ENCODE results near the gene PARD3. TPM values are rescaled to one million over a fixed set of nuclear protein-coding genes. Genes with fewer than 3 reads are reported as not detected.

Gene PARD3
- polyA plus RNA-seq, 5 donors: 38.0 to 53.5 (median 46.6) TPM

DNA sequence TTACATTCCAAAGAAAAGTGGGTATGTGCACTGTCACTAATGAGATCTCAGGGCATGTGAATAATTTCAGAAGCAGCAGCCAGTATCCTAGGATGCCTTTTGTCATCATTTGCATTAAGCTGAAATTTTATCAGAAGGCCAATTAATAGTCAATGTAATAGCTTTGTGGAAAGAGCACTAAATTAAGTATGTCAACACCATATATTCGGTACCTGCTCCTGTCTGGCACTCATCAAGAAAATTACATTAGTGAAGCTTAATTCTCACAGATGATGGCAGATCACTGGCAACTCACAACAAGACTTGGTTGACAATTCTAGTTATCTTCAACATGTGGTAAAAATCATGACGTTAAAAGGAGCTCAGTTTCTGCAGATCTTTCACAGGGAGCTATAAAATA, 271.4 kb downstream of the PARD3 start:
- DNase-seq: no peak

GRCh38 chr10:34540492-34540891, 274.6 kb downstream of the PARD3 start:
- no peak for DNase-seq

DNA sequence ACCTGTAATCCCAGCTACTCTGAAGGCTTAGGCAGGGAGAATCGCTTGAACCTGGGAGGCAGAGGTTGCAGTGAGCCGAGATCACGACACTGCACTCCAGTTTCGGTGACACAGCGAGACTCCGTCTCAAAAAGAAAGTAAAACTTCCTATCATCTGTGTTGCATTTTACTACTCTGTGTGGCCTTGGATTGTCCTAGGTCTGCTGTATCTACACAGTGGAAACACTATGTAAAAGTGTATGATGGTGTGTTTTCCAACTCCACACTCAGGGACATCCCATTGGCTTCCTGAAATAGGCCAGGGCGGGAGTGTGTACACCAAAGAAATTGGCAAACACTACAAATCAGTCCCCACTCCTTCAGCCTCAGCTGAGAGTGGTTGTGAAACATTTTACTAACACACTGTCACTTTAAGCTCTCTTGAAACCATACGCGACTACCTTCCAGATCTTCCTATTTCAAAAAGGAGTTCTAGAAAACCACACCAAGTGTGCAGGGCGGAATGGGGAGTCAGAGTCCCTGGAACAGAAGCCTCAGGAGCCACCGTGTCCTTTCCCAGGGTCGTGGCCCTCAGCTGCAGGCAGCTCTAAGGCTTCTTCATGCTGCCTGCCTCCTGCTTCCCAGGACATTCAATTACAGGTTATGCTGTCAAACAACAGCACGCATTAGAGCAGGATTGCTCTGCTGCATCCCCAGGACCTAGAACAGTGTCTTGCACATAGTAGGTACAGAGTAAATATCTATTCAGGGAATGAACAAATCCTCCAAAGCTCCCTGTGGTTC, 275.4 kb downstream of the PARD3 start:
- peak; percentile 71 to 77 for DNase-seq

DNA sequence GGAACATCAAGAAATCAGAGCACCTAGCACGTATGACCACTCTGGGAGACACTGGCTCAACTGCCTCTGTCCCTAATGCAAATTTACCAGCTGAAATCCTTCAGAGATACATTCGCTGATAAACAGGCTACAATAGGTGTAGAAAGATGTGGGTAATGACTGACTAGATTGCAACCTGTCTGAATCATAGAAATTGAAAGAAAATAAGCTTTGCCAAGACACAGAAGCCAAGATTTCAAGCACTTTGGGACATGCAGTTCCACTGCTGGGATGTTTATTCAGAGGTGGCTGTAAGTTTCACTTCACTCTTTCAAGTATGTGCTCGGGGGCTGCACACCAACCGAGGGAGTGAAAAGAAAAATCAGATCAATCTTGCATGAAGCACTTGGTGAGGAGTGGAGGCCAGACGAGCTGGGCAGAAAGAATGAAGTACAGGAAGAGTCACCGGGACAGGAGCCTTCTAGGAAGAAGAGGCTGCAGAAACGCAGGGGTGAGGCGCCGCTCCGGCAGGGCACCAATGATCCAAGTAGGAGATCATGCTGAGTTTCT, 276.7 kb downstream of the PARD3 start:
- DNase-seq: no peak

GRCh38 chr10:34537629-34538231, 277.4 kb downstream of the PARD3 start:
- no peak for DNase-seq

DNA sequence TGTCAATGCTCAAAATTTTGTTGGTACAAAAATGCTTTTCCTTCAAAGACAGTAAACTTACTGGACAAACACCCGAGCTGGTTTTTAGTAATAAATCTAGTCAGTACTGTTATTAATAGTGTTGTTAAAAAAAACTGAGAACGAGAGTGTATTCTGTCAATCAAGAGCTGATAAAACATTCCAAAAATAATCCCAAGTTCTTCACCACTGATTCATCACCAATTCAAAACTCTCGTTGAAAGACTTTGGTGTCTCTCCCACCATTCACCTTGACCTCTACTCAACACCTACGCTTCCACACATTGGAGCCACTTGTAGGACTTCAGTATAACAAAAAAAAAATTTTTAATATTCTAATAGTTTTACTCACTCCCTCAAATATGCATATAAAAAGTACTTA, 279.2 kb downstream of the PARD3 start:
- DNase-seq: no peak

- DNase-seq: no peak
Observed at GRCh38 chr10:34530778-34531177, 284.3 kb downstream of the PARD3 start.

- DNase-seq: no peak
Observed at GRCh38 chr10:34528320-34528719, 286.8 kb downstream of the PARD3 start.

- peak in 1 of 2 donors; percentile 50 for DNase-seq
Observed at GRCh38 chr10:34526758-34527730, 288.1 kb downstream of the PARD3 start.

DNA sequence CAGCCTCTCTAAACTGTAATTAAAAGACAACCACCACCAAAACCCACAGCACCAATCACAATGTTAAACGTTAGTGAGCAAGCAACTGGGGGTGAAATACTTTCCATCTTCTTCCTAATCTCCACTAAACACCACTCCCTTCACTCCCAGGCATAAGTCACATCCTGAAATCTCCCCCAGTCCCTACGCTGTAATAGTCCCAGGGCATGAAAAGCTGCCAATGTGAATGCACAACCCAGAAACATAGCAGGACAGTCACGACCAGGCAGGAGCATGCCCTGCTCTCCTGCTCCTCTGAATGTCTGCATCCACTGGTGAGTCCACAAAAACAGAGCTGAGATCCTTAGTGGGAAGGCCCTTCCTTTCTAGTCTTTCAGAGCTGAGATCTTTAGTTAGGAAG, 288.9 kb downstream of the PARD3 start:
- DNase-seq: no peak

DNA sequence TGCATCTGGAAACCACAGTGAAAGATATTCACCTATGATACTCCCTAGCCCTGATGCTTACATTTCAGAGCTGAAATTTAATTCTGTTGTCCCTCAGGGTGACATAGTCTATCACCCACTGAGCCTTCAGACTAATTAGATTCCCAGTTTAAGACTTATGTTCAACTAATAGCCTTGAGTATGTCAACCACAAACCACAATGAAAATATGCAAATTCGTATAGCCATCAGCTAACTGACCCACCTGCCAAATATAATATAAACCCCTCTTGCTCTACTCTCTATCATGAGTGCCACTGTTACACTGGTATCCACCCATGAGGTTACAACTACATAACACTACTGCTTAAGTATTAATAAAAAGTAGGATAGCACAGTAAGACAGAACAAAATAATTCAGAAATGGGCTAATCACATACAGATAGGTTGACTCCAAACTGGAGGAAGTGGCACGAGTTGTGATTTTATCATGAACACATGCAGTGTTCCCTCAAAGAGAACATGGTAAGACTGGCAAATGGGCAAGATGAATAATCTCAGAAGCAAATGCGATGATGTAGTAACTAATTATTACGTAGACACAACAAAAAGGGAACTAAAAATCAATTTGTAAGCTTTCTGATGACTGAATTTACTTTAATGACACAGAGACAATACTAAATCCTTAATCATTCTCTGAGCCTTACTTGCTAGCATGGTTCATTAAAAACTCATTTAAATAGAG, 290.6 kb downstream of the PARD3 start:
- no peak for DNase-seq

- DNase-seq: no peak
Observed at GRCh38 chr10:34523017-34523767, 291.9 kb downstream of the PARD3 start.

- DNase-seq: peak in 1 of 2 donors; percentile 27
Observed at GRCh38 chr10:34522546-34522945, 292.6 kb downstream of the PARD3 start.

DNA sequence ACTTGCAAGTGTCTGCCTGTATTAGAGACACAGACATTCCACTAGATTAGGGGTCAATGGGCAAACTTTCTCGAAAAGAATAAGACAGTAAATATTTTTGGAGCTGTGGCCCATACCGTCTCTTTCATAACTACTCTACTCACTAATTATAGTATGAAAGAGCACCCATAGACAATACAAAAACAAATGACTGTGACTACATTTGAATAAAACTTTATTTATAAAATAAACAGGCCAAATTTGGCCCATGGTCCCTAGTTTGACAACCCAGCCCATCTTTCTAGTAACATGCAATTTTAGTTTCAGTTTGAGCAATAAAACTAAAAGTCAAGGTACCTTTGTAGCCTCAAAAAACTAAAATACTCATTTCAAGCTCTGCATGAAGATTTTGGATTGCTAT, 294.6 kb downstream of the PARD3 start:
- no peak for DNase-seq

- DNase-seq: no peak
Observed at GRCh38 chr10:34520084-34520483, 295.0 kb downstream of the PARD3 start.

DNA sequence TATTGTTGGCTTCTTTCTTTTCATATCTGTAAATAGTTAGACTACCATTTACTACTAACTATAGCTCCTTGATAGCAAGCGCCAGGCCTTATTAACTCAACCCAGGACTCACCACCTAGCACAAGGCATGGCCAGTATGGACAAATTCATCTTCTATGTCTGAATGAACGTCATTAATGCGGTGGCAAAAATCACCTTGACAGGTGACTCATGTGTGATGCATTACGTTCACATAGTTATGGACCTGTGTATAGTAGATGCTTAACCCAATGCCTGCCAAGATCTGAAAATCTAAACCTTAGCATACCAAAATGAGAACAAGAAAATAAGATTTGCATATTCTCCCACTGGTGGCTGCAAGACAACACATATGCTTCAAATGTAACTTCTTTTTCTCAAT, 300.8 kb downstream of the PARD3 start:
- no peak for DNase-seq

DNA sequence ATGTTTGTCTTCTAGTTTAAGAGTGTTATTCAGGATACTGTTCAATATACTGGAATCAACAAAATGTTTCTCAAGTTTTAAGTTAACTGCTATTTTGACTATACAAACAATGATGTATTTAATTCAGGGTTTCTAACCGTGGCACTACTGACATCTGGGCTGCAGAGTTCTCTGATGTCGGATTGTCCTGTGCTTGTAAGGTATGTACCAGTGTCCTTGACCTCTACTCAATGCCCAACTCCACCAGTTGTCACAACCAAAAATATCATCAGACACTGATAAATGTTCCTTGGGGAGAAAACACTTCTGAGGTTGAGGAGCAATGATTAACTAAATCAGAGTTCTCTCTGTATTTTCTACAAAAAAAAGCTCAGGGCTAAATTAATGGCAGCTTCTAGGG, 301.5 kb downstream of the PARD3 start:
- no peak for DNase-seq

DNA sequence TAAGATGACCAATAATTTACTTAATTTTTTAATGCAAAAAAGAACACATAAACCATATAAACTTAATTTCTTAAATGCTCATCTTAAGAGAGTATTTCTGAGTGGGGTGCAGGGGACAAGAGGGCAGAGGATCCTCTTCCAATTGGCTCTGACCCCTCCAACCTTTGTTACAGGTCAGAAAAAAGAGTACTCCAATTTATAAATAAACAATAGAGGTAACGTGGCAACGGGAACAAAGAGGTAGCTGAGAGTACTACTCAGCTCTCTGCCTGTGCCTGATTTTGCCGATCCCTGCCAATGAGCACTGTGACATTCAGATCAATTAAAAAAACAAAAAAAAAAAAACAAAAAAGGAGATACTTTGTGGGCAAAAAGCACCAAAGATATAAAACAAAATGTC, 307.9 kb downstream of the PARD3 start:
- DNase-seq: no peak

DNA sequence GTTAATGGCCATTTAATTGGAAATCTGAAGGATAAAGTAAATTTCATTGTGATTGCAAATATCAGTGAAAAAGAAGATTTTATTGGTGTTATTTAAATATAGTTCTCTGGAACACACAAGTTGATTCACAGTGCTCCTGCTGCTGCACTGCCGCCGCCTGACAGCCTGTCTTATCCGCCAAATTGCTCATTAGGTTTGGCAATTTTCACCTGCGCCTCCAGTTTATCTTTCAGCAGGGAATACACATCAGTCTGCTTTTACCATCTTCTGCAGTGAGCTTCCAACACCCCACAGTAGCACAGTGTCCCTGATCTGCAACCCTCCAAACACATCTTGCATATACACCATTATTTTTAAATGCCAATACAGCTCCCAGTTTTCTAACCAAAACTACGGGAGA, 308.3 kb downstream of the PARD3 start:
- no peak for DNase-seq

- no peak for DNase-seq
Observed at GRCh38 chr10:34505338-34505737, 309.8 kb downstream of the PARD3 start.

GRCh38 chr10:34504534-34504933, 310.6 kb downstream of the PARD3 start:
- no peak for DNase-seq
